HepG2 (cell line): ENCODE results near the gene RFX2. TPM values are rescaled to one million over a fixed set of nuclear protein-coding genes. Genes with fewer than 3 reads are reported as not detected.
A peak's percentile ranks its signal among the peaks of the same experiment; 100 is the strongest.

Experiments
- JUND ChIP-seq: sonication (generic); formaldehyde crosslinking; IDR thresholded peaks from 2 replicates; pipeline ENCODE4 v1.8.0; 2022; ENCODE audit warnings: mild to moderate bottlenecking, missing genetic modification reagents
- NR2C2 ChIP-seq: sonication (generic); formaldehyde crosslinking; IDR thresholded peaks from 2 replicates; pipeline ENCODE4 v1.4.0; 2020; ENCODE audit warnings: missing genetic modification reagents, mild to moderate bottlenecking, moderate library complexity, borderline replicate concordance
- ZBTB7A ChIP-seq: sonication (generic); formaldehyde crosslinking; IDR thresholded peaks from 2 replicates; pipeline ENCODE4 v1.8.0; 2022; ENCODE audit warnings: mild to moderate bottlenecking, missing genetic modification reagents
- ZMYM4 ChIP-seq: sonication (generic); formaldehyde crosslinking; IDR thresholded peaks from 2 replicates; pipeline ENCODE4 v1.8.1; 2023; ENCODE audit warnings: mild to moderate bottlenecking, missing genetic modification reagents
- ZNF136 ChIP-seq: sonication (generic); formaldehyde crosslinking; IDR thresholded peaks from 2 replicates; pipeline ENCODE4 v1.8.1; 2022; ENCODE audit warnings: low read depth, mild to moderate bottlenecking, moderate library complexity, missing genetic modification reagents
- ZNF432 ChIP-seq: sonication (generic); formaldehyde crosslinking; IDR thresholded peaks from 2 replicates; pipeline ENCODE4 v1.5.0; 2020; ENCODE audit warnings: missing genetic modification reagents, mild to moderate bottlenecking, borderline replicate concordance
- ZNF724P ChIP-seq: sonication (generic); formaldehyde crosslinking; IDR thresholded peaks from 2 replicates; pipeline ENCODE4 v1.8.0; 2022; ENCODE audit warnings: missing genetic modification reagents, borderline replicate concordance
- ZNF839 ChIP-seq: sonication (generic); formaldehyde crosslinking; IDR thresholded peaks from 2 replicates; pipeline ENCODE4 v1.4.0; 2020; ENCODE audit warnings: missing genetic modification reagents, mild to moderate bottlenecking, borderline replicate concordance
- polyA plus RNA-seq, 8 experiments: library from polyadenylated mRNA; depleted of rRNA in 3 of 8; stranded (reverse) in 7 of 8; unstranded in 1 of 8; fragments of >200 nt; fragmentation: Illumina TruSeq in 4 of 8; extraction: Trizol in 4 of 8; gene quantifications; 2 replicates each; pipeline versions ENCODE4 v1.2.1 to v1.2.3, GENCODE V29; 2011 to 2016; ENCODE audit warnings: low read depth in 4 of 8, missing spikeins in 1 of 8, mixed read lengths in 1 of 8; ENCODE audit not compliant: insufficient read depth in 1 of 8
- total RNA-seq, 5 experiments: library from RNA; depleted of rRNA; stranded (reverse); fragments of >200 nt; fragmentation: Illumina TruSeq; extraction: Trizol; gene quantifications; 2 replicates each; pipeline ENCODE4 v1.2.3, GENCODE V29; 2016; ENCODE audit warnings: low read depth in 1 of 5
- TF ChIP-seq, protein P1 (sequence below): IDR thresholded peaks from 2 replicates; pipeline ENCODE4 v1.6.1; 2016; ENCODE audit warnings: low read depth, missing genetic modification reagents, missing compliant biosample characterization
- TF ChIP-seq, protein P2 (sequence below): sonication (generic); formaldehyde crosslinking; IDR thresholded peaks from 2 replicates; pipeline ENCODE4 v1.4.0; 2020; ENCODE audit warnings: missing genetic modification reagents
- TF ChIP-seq, protein P3 (sequence below): sonication (generic); formaldehyde crosslinking; IDR thresholded peaks from 2 replicates; pipeline ENCODE4 v1.8.1; 2022; ENCODE audit warnings: mild to moderate bottlenecking, missing genetic modification reagents
- TF ChIP-seq, protein P4 (sequence below): sonication (generic); formaldehyde crosslinking; IDR thresholded peaks from 2 replicates; pipeline ENCODE4 v1.9.0; 2021; ENCODE audit warnings: missing genetic modification reagents, borderline replicate concordance

Gene RFX2
- total and polyA plus RNA-seq, 2 of the 13 experiments (the other 11 are each of a cell fraction or from before 2014, with no cell fraction given): 2.8 to 3.3 TPM

DNA sequence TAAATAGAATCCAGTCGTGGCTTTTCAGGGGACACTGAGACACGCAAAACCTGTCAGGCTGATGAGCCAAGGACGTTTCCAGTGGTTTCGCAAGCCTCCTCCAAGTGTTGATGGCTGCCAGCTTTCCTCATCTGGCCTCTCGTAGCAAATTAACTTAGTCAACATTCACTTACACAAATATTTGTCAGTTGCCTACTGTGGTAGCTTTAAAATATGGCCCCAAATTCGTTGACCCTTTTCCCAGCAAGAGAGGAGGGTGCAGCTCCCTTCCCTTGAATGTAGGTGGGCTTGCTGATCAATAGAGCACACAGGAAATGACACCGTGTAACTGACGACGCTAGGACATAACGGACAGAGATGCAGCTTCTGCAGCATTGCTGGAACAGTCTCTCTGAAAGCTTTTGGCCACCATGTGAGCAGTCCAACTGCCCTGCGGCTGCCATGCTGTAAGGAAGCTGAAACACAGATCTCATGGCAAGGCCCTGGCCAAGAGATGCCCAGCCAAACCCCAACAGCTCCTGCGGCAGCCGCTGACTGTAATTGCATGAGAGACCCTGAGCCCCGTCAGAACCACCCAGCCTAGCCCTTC, 126.8 kb downstream of the RFX2 start (continued):
- no peak for TF ChIP-seq ZNF839 (CRISPR knock-in tag)
- TF ChIP-seq, protein P1, sequence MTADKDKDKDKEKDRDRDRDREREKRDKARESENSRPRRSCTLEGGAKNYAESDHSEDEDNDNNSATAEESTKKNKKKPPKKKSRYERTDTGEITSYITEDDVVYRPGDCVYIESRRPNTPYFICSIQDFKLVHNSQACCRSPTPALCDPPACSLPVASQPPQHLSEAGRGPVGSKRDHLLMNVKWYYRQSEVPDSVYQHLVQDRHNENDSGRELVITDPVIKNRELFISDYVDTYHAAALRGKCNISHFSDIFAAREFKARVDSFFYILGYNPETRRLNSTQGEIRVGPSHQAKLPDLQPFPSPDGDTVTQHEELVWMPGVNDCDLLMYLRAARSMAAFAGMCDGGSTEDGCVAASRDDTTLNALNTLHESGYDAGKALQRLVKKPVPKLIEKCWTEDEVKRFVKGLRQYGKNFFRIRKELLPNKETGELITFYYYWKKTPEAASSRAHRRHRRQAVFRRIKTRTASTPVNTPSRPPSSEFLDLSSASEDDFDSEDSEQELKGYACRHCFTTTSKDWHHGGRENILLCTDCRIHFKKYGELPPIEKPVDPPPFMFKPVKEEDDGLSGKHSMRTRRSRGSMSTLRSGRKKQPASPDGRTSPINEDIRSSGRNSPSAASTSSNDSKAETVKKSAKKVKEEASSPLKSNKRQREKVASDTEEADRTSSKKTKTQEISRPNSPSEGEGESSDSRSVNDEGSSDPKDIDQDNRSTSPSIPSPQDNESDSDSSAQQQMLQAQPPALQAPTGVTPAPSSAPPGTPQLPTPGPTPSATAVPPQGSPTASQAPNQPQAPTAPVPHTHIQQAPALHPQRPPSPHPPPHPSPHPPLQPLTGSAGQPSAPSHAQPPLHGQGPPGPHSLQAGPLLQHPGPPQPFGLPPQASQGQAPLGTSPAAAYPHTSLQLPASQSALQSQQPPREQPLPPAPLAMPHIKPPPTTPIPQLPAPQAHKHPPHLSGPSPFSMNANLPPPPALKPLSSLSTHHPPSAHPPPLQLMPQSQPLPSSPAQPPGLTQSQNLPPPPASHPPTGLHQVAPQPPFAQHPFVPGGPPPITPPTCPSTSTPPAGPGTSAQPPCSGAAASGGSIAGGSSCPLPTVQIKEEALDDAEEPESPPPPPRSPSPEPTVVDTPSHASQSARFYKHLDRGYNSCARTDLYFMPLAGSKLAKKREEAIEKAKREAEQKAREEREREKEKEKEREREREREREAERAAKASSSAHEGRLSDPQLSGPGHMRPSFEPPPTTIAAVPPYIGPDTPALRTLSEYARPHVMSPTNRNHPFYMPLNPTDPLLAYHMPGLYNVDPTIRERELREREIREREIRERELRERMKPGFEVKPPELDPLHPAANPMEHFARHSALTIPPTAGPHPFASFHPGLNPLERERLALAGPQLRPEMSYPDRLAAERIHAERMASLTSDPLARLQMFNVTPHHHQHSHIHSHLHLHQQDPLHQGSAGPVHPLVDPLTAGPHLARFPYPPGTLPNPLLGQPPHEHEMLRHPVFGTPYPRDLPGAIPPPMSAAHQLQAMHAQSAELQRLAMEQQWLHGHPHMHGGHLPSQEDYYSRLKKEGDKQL (CRISPR knock-in tag): 0 out of 2 replicates have a peak, but pooled peaks have one; percentile 45
- no peak for TF ChIP-seq ZNF724P (CRISPR knock-in tag)
- peak; percentile 77 for TF ChIP-seq ZBTB7A (CRISPR knock-in tag)
- TF ChIP-seq, protein P2, sequence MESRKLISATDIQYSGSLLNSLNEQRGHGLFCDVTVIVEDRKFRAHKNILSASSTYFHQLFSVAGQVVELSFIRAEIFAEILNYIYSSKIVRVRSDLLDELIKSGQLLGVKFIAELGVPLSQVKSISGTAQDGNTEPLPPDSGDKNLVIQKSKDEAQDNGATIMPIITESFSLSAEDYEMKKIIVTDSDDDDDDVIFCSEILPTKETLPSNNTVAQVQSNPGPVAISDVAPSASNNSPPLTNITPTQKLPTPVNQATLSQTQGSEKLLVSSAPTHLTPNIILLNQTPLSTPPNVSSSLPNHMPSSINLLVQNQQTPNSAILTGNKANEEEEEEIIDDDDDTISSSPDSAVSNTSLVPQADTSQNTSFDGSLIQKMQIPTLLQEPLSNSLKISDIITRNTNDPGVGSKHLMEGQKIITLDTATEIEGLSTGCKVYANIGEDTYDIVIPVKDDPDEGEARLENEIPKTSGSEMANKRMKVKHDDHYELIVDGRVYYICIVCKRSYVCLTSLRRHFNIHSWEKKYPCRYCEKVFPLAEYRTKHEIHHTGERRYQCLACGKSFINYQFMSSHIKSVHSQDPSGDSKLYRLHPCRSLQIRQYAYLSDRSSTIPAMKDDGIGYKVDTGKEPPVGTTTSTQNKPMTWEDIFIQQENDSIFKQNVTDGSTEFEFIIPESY: no peak
- peak; percentile 57; the same call in 1 of the 2 replicates for TF ChIP-seq NR2C2 (CRISPR knock-in tag)
- TF ChIP-seq, protein P3, sequence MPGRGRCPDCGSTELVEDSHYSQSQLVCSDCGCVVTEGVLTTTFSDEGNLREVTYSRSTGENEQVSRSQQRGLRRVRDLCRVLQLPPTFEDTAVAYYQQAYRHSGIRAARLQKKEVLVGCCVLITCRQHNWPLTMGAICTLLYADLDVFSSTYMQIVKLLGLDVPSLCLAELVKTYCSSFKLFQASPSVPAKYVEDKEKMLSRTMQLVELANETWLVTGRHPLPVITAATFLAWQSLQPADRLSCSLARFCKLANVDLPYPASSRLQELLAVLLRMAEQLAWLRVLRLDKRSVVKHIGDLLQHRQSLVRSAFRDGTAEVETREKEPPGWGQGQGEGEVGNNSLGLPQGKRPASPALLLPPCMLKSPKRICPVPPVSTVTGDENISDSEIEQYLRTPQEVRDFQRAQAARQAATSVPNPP: no peak
- no peak; the same call in 1 of the 2 replicates for TF ChIP-seq JUND (CRISPR knock-in tag)
- peak; percentile 42; the same call in 1 of the 2 replicates for TF ChIP-seq ZMYM4
- TF ChIP-seq, protein P4, sequence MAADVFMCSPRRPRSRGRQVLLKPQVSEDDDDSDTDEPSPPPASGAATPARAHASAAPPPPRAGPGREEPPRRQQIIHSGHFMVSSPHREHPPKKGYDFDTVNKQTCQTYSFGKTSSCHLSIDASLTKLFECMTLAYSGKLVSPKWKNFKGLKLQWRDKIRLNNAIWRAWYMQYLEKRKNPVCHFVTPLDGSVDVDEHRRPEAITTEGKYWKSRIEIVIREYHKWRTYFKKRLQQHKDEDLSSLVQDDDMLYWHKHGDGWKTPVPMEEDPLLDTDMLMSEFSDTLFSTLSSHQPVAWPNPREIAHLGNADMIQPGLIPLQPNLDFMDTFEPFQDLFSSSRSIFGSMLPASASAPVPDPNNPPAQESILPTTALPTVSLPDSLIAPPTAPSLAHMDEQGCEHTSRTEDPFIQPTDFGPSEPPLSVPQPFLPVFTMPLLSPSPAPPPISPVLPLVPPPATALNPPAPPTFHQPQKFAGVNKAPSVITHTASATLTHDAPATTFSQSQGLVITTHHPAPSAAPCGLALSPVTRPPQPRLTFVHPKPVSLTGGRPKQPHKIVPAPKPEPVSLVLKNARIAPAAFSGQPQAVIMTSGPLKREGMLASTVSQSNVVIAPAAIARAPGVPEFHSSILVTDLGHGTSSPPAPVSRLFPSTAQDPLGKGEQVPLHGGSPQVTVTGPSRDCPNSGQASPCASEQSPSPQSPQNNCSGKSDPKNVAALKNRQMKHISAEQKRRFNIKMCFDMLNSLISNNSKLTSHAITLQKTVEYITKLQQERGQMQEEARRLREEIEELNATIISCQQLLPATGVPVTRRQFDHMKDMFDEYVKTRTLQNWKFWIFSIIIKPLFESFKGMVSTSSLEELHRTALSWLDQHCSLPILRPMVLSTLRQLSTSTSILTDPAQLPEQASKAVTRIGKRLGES: no peak
- TF ChIP-seq ZNF136: 0 out of 2 replicates have a peak, but pooled peaks have one; percentile 75
- no peak for TF ChIP-seq ZNF432 (CRISPR knock-in tag)
